H9 (cell line): ENCODE measurements around the gene MGP. TPM values are rescaled to one million over a fixed set of nuclear protein-coding genes. Genes with fewer than 3 reads are reported as not detected.

Experiments
- DNase-seq: peaks from one replicate; pipeline ENCODE4 v3.0.0-alpha.2; 2017
- H2AFZ ChIP-seq: one replicate; pipeline ENCODE4 v1.6.1; 2013; ENCODE audit warnings: mild to moderate bottlenecking, low read length, control low read depth, moderate library complexity
- H2AK5ac ChIP-seq: 2 replicates; pipeline ENCODE4 v1.6.1; 2013; ENCODE audit warnings: low read length, control low read depth, mixed read lengths; ENCODE audit not compliant: insufficient read length
- H2BK120ac ChIP-seq: one replicate; pipeline ENCODE4 v1.6.1; 2013; ENCODE audit warnings: low read depth, mild to moderate bottlenecking, low read length, control low read depth, inconsistent platforms; ENCODE audit not compliant: poor library complexity, severe bottlenecking
- H2BK12ac ChIP-seq: 2 replicates; pipeline ENCODE4 v1.6.1; 2013; ENCODE audit warnings: low read length, control low read depth, mixed read lengths, low read depth; ENCODE audit not compliant: insufficient read length
- H2BK15ac ChIP-seq: 2 replicates; pipeline ENCODE4 v1.6.1; 2013; ENCODE audit warnings: low read depth, low read length, control low read depth
- H2BK20ac ChIP-seq: one replicate; pipeline ENCODE4 v1.6.1; 2013; ENCODE audit warnings: low read depth, mild to moderate bottlenecking, low read length, control low read depth, inconsistent platforms; ENCODE audit not compliant: poor library complexity, severe bottlenecking
- H2BK5ac ChIP-seq: 2 replicates; pipeline ENCODE4 v1.6.1; 2013; ENCODE audit warnings: low read length, control low read depth, mixed read lengths; ENCODE audit not compliant: insufficient read length
- H3K14ac ChIP-seq: 2 replicates; pipeline ENCODE4 v1.6.1; 2013; ENCODE audit warnings: low read length, control low read depth; ENCODE audit not compliant: insufficient read depth
- H3K18ac ChIP-seq: 2 replicates; pipeline ENCODE4 v1.6.1; 2013; ENCODE audit warnings: low read depth, mild to moderate bottlenecking, mixed read lengths, low read length, control low read depth; ENCODE audit not compliant: insufficient read length
- H3K23ac ChIP-seq: 2 replicates; pipeline ENCODE4 v1.6.1; 2013; ENCODE audit warnings: low read length, control low read depth, mixed read lengths, low read depth; ENCODE audit not compliant: insufficient read length
- H3K23me2 ChIP-seq: 2 replicates; pipeline ENCODE4 v1.6.1; 2013; ENCODE audit warnings: low read depth, mild to moderate bottlenecking, mixed read lengths, low read length, control low read depth; ENCODE audit not compliant: insufficient read length, poor library complexity, severe bottlenecking
- H3K27ac ChIP-seq: 2 replicates; pipeline ENCODE4 v1.5.1; 2013; ENCODE audit warnings: low read length, control low read depth, mixed read lengths, low read depth; ENCODE audit not compliant: insufficient read length
- H3K27me3 ChIP-seq: 2 replicates; pipeline ENCODE4 v1.6.1; 2013; ENCODE audit warnings: low read length, control low read depth, inconsistent platforms; ENCODE audit not compliant: insufficient read depth
- H3K4ac ChIP-seq: 2 replicates; pipeline ENCODE4 v1.6.1; 2013; ENCODE audit warnings: low read depth, mild to moderate bottlenecking, control low read depth, inconsistent platforms, low read length, moderate library complexity
- H3K4me1 ChIP-seq: 2 replicates; pipeline ENCODE4 v1.6.1; 2013; ENCODE audit warnings: low read length, control low read depth, inconsistent platforms; ENCODE audit not compliant: insufficient read depth
- H3K4me2 ChIP-seq: 2 replicates; pipeline ENCODE4 v1.6.1; 2013; ENCODE audit warnings: low read length, control low read depth, mixed read lengths; ENCODE audit not compliant: insufficient read length, insufficient read depth
- H3K56ac ChIP-seq: 2 replicates; pipeline ENCODE4 v1.6.1; 2013; ENCODE audit warnings: low read depth, mild to moderate bottlenecking, mixed read lengths, low read length, control low read depth; ENCODE audit not compliant: insufficient read length
- H3K79me1 ChIP-seq: 2 replicates; pipeline ENCODE4 v1.6.1; 2013; ENCODE audit warnings: low read depth, mild to moderate bottlenecking, moderate library complexity, low read length, control low read depth, inconsistent platforms; ENCODE audit not compliant: insufficient read depth, poor library complexity, severe bottlenecking
- H3K79me2 ChIP-seq: 2 replicates; pipeline ENCODE4 v1.6.1; 2013; ENCODE audit warnings: low read length, control low read depth, inconsistent platforms; ENCODE audit not compliant: insufficient read depth
- H3K9ac ChIP-seq: 2 replicates; pipeline ENCODE4 v1.6.1; 2013; ENCODE audit warnings: low read length, control low read depth, mixed read lengths; ENCODE audit not compliant: insufficient read length; ENCODE audit errors: extremely low read depth
- H3K9me3 ChIP-seq: one replicate; pipeline ENCODE4 v1.6.1; 2013; ENCODE audit warnings: low read depth, low read length, inconsistent platforms; ENCODE audit not compliant: control insufficient read depth
- H3T11ph ChIP-seq: one replicate; pipeline ENCODE4 v1.6.1; 2013; ENCODE audit warnings: mild to moderate bottlenecking, low read length, control low read depth, inconsistent platforms
- H4K20me1 ChIP-seq: one replicate; pipeline ENCODE4 v1.6.1; 2013; ENCODE audit not compliant: control insufficient read depth, insufficient read length, insufficient read depth
- H4K5ac ChIP-seq: 2 replicates; pipeline ENCODE4 v1.6.1; 2013; ENCODE audit warnings: low read depth, mild to moderate bottlenecking, mixed read lengths, low read length, control low read depth; ENCODE audit not compliant: insufficient read length
- H4K8ac ChIP-seq: replicated peaks from 2 replicates; pipeline ENCODE4 v1.6.1; 2013; ENCODE audit warnings: low read length, control low read depth, mixed read lengths, low read depth; ENCODE audit not compliant: insufficient read length
- H4K91ac ChIP-seq: 2 replicates; pipeline ENCODE4 v1.6.1; 2013; ENCODE audit warnings: low read depth, mild to moderate bottlenecking, moderate library complexity, mixed read lengths, low read length, control low read depth; ENCODE audit not compliant: insufficient read length
- H3K27ac Mint-ChIP-seq, 3 experiments: 2 replicates in 2 of 3; 3 replicates in 1 of 3; pipeline ENCODE4 v1.8.0; 2020 to 2021; ENCODE audit warnings: mixed read lengths in 3 of 3, mild to moderate bottlenecking in 1 of 3, moderate library complexity in 1 of 3
- H3K27me3 Mint-ChIP-seq: 2 replicates; pipeline ENCODE4 v1.8.0; 2021; ENCODE audit warnings: low read depth, mild to moderate bottlenecking, moderate library complexity, mixed read lengths
- H3K36me3 Mint-ChIP-seq, 3 experiments: 2 replicates in 2 of 3; 3 replicates in 1 of 3; pipeline ENCODE4 v1.8.0; 2020 to 2021; ENCODE audit warnings: low read depth in 3 of 3, mixed read lengths in 3 of 3; ENCODE audit not compliant: insufficient read depth in 1 of 3
- H3K4me1 Mint-ChIP-seq, 2 experiments: 2 replicates each; pipeline ENCODE4 v1.8.0; 2020; ENCODE audit warnings: mixed read lengths in 2 of 2
- H3K4me3 Mint-ChIP-seq, 2 experiments: 2 replicates in 1 of 2; 3 replicates in 1 of 2; pipeline ENCODE4 v1.8.0; 2020 to 2021; ENCODE audit warnings: mild to moderate bottlenecking in 2 of 2, mixed read lengths in 2 of 2, moderate library complexity in 1 of 2
- H3K9me3 Mint-ChIP-seq, 2 experiments: 2 replicates in 1 of 2; 3 replicates in 1 of 2; pipeline ENCODE4 v1.8.0; 2020; ENCODE audit warnings: mild to moderate bottlenecking in 2 of 2, mixed read lengths in 2 of 2, moderate library complexity in 1 of 2
- CTCF ChIP-seq: fragments of 200-600 bp; sonication (generic); conservative IDR thresholded peaks from 3 replicates; pipeline ENCODE4 v1.8.0; 2021; ENCODE audit warnings: antibody characterized with exemption, mild to moderate bottlenecking
- total RNA-seq: library from RNA; stranded (reverse); gene quantifications from 2 replicates; pipeline ENCODE4 v1.2.1, GENCODE V29; 2021

Gene MGP
- total RNA-seq, 1 experiment from 2014 or later, result not detected

GRCh38 chr12:14919455-14919854 is 33.8 kb upstream of the MGP start:
- Mint-ChIP-seq H3K4me3 (no peak overlapping the region), H3K36me3 (no peaks in the 10 kb centered on the region), H3K9me3 (no peaks in the 10 kb centered on the region), H3K27me3 (no peaks in the 10 kb centered on the region), H3K27ac (no peak overlapping the region), H3K4me1 (no peaks in the 10 kb centered on the region)
- Histone ChIP-seq H3K56ac (no peak overlapping the region), H3T11ph (no peak overlapping the region), H3K9me3 (no peaks in the 10 kb centered on the region), H3K79me1 (no peaks in the 10 kb centered on the region), H3K79me2 (no peaks in the 10 kb centered on the region; the same call in 1 of the 2 replicates), H2BK12ac (no peak overlapping the region), H3K4ac (no peak overlapping the region), H2BK120ac (no peak overlapping the region), H3K27ac (no peak overlapping the region), H3K9ac (no peak overlapping the region), H3K27me3 (no peaks in the 10 kb centered on the region), H2BK5ac (no peak overlapping the region), H3K23me2 (no peaks in the 10 kb centered on the region), H4K91ac (no peak overlapping the region), H3K4me1 (no peaks in the 10 kb centered on the region), H3K23ac (no peak overlapping the region), H3K14ac (no peak overlapping the region), H2BK20ac (no peak overlapping the region), H4K20me1 (no peaks in the 10 kb centered on the region), H3K4me2 (no peak overlapping the region), H4K5ac (no peak overlapping the region), H2BK15ac (no peak overlapping the region), H2AK5ac (no peak overlapping the region), H2AFZ (no peak overlapping the region), H4K8ac (no peak overlapping the region), H3K18ac (no peak overlapping the region)
- no peak for DNase-seq
- TF ChIP-seq CTCF, result no peak
